HepG2 (cell line): Measurements from ENCODE around the gene STK24.

Experiments used
- E2F2 ChIP-seq: sonication (generic); formaldehyde crosslinking; IDR thresholded peaks from 2 replicates; pipeline ENCODE4 v1.4.0; 2020; ENCODE audit warnings: missing genetic modification reagents, borderline replicate concordance
- POLR2AphosphoS5 ChIP-seq: IDR thresholded peaks from 2 replicates; pipeline ENCODE4 v1.6.1; 2012; ENCODE audit warnings: low read depth, low read length
- SALL2 ChIP-seq: sonication (generic); formaldehyde crosslinking; IDR thresholded peaks from 2 replicates; pipeline ENCODE4 v1.8.1; 2023; ENCODE audit warnings: mild to moderate bottlenecking, missing genetic modification reagents, inconsistent platforms

- TF ChIP-seq POLR2AphosphoS5 (no peak), SALL2 (CRISPR knock-in tag) (no peak), E2F2 (CRISPR knock-in tag) (no peak)
These were observed 18.2 kb upstream of the STK24 start for GRCh38 chr13:98595134-98595533.
